Measurements from ENCODE around the gene UBE2I.

GRCh38 chr16:1281517-1281916 lies 27.9 kb upstream of the UBE2I start:
- TF ChIP-seq GATA3 (IDR thresholded peaks at IDR 0.05; ENCODE audit: low read depth, low read length) (no peak), GATA2 (IDR thresholded peaks at IDR 0.05; ENCODE audit: low read depth, low read length) (no peak)

Data from SH-SY5Y (cell line).